GM12892 (cell line): Measurements from ENCODE around the gene TRIM17.

Experiments used
- DNase-seq: peaks from one replicate; pipeline ENCODE4 v3.0.0; 2011; ENCODE audit not compliant: insufficient read length
- FAIRE-seq: peaks from 2 replicates; lab custom pipeline; 2011; peaks lifted over from hg19 to GRCh38; lab: Jason Lieb, UNC
- POLR2A ChIP-seq: IDR thresholded peaks from 2 replicates; pipeline ENCODE4 v1.6.1; 2011; ENCODE audit warnings: low read depth, low read length, control low read depth
- POLR2AphosphoS5 ChIP-seq: IDR thresholded peaks from 2 replicates; pipeline ENCODE4 v1.6.1; 2011; ENCODE audit warnings: low read depth, low read length, control low read depth
- TAF1 ChIP-seq: IDR thresholded peaks from 2 replicates; pipeline ENCODE4 v1.6.1; 2011; ENCODE audit warnings: low read depth, mild to moderate bottlenecking, control low read depth, low read length, borderline replicate concordance

The TRIM17 gene

DNA sequence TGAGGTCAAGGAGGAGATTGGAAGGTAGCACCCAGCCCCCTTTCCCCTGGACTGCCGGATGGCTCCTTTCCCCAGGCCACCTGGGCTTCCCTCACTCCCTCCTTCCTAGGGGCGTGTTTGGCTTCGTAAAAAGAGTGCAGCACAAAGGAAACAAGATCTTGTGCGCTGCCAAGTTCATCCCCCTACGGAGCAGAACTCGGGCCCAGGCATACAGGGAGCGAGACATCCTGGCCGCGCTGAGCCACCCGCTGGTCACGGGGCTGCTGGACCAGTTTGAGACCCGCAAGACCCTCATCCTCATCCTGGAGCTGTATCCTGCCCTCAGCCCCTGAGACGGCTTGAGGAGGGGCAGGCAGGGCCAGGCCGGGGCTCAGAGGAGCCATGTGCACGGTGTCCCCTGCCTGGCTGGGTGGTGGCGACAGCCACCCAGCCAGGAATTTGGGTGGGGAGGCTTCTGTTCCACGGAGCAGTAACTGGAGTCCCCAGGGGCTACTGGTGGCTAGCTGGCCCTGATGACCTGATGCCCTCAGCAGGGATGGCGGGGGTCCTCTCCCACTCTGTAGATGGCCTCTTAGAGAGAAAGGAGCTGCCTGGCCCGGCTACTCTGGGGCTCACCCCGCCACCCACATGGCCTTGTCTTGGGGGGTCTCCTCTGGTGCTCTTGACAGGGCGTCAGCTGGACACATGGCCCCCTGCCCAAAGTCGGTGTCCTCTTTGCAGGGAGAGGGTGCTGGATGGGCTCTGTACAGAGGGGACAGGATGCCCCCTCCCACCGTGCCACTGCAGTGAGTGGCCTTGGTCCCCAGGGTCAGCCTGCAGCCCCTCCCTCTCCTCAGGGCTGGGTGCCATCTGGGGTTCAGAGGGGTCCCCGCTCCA lies 49.6 kb downstream of the TRIM17 start:
- DNase-seq = peak; percentile 19
- no peak for FAIRE-seq

DNA sequence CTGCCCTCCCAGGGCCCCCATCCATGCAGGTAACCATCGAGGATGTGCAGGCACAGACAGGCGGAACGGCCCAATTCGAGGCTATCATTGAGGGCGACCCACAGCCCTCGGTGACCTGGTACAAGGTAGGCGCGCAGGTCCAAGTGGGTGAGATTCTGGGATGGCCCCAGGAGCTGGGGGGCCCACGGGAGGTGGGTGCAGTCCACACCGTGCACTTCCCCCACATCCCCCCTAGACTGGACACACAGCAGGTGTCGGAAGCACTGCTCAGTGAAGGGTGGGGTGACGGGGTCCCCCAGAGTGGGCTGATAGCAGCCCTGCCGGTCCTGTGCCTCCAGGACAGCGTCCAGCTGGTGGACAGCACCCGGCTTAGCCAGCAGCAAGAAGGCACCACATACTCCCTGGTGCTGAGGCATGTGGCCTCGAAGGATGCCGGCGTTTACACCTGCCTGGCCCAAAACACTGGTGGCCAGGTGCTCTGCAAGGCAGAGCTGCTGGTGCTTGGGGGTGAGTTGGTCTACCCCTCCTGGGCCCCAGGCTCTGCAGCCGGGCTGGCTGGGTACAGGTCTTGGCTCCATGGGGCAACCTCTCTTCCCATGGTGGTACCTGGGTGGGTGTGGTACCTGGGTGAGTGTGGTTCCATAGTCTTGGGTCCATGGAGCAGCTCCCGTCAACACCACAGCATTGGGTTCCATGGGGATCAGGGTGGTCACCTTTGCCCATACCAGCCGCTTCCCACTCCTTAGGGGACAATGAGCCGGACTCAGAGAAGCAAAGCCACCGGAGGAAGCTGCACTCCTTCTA lies 50.4 kb downstream of the TRIM17 start:
- DNase-seq (peak; percentile 15), FAIRE-seq (no peak)
- no peak for TF ChIP-seq POLR2A
- no peak for TF ChIP-seq POLR2AphosphoS5
- TF ChIP-seq TAF1 = no peak

More for the DNA sequence above, 49.6 kb downstream of the TRIM17 start:
- no peak for TF ChIP-seq TAF1
- TF ChIP-seq POLR2A = no peak
- no peak for TF ChIP-seq POLR2AphosphoS5

GRCh38 chr1:228365271-228366061 lies 51.2 kb downstream of the TRIM17 start:
- FAIRE-seq = no peak
- peak; percentile 24 for DNase-seq
- TF ChIP-seq POLR2AphosphoS5 (no peak), TAF1 (no peak), POLR2A (no peak)

DNA sequence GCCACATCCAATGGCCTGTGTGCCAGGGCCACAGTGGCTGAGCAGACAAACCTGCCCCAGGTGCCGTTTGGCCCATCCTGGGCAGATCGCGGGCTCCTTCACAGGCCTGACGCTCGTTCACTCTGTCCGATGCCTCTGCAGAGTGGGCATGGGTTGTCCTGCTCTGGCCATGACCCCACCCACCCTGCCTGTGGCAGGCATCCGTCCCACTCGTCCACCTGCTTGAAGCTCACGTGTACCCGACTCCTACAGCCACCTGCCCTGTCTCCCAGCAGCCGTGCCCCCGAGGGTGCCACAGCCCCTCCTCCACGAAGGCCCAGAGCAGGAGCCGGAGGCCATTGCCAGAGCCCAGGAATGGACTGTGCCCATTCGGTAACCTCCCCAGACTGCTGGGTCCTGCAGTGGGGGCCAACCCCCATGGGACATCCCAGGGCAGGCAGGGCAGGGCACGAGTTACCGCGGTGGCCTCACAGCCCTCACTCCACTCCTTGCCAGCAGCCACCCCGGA lies 51.9 kb downstream of the TRIM17 start:
- DNase-seq (no peak), FAIRE-seq (no peak)
- TF ChIP-seq POLR2AphosphoS5 (no peak), TAF1 (no peak), POLR2A (no peak)

- TF ChIP-seq POLR2A (no peak), POLR2AphosphoS5 (no peak), TAF1 (no peak)
- FAIRE-seq (no peak), DNase-seq (no peak)
Observed at GRCh38 chr1:228364068-228364705, 52.5 kb downstream of the TRIM17 start.

DNA sequence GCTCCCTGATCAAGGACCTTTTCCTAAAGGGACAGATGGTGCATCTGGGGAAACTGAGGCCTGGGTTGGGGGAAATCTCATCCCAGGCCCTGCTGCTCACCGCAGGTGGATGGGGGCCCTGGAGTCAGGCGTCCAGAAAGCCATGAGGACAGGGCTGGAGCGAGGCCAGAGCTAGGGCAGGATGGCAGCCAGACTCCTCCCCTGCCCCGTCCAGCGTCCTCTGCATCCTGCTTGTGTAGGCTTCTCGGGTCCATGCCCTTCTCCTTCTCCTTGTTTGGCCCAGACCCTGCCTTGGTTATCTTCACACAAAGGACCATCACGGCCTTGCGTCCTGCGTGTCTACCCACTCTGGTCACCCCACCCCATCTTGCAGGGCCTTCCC lies 53.0 kb downstream of the TRIM17 start:
- FAIRE-seq (no peak), DNase-seq (no peak)
- TF ChIP-seq TAF1 = no peak
- TF ChIP-seq POLR2AphosphoS5 = no peak
- TF ChIP-seq POLR2A = no peak

DNA sequence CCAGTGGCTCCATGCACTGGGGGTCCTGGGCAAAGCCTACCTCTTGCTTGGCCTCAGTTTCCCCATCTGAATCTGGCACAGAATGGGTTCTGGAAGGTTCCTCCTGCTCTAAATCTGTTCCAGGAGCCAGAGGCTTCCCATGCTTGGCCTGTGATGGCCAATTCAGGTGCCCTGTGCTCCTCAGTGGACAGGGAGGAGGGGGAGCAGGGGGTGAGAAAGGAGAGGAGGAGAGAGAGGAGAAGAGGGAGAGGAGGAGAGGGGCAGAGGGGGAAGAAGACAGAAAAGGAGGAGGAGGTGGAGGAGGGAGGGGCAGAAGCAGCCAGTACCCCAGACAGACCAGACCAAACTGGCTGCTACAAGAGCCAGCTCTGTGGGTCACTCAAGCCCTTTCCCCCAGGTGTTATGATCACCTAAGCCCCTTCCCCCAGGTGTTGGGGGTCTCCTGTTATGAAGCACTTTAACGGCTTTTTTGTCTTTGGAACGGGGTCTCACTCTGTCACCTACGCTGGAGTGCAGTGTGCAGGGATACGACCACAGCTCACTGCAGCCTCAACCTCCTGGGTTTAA lies 53.7 kb downstream of the TRIM17 start:
- no peak for TF ChIP-seq POLR2A
- TF ChIP-seq TAF1 = no peak
- TF ChIP-seq POLR2AphosphoS5 = no peak
- DNase-seq (no peak), FAIRE-seq (no peak)

GRCh38 chr1:228362141-228362883 lies 54.3 kb downstream of the TRIM17 start:
- no peak for TF ChIP-seq POLR2A
- no peak for TF ChIP-seq POLR2AphosphoS5
- TF ChIP-seq TAF1 = no peak
- no peak for FAIRE-seq
- no peak for DNase-seq

- DNase-seq (no peak), FAIRE-seq (no peak)
- no peak for TF ChIP-seq POLR2A
- TF ChIP-seq POLR2AphosphoS5 = no peak
- TF ChIP-seq TAF1 = no peak
Observed at GRCh38 chr1:228361314-228362140, 55.1 kb downstream of the TRIM17 start.

DNA sequence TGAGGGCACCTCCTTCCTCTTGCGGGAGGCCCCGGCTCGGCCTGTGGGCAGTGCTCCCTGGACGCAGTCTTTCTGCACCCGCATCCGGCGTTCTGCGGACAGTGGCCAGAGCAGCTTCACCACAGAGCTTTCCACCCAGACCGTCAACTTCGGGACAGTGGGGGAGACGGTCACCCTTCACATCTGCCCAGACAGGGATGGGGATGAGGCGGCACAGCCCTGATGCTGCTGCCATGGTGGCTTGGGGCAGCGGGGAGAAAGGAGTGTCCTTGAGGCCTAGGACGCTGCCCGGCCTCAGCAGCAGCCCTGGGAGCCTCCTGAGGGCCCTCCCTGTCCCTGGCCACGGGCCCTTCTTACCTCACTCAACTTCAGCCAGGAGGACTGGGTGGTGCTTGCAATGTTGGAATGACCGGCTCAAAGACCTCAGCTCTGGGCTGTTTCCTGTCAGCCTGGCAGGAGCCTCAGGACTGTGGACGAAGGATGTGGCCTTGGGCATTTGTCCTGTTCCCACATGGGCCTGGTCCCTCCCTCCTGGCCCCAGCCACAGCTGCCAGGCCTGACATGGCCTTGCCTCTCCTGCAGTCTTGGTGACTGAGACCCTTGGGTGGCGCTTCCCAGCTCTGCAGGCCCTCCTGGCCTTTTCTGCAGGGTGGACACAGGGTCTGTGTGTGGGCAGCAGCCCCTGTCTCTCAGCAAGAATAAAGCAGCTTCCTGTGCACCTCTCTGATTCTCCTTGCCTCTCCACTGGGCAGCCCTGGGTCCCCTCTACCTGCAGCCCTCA lies 55.9 kb downstream of the TRIM17 start:
- FAIRE-seq (no peak), DNase-seq (no peak)
- TF ChIP-seq POLR2AphosphoS5 (no peak), POLR2A (no peak), TAF1 (no peak)
